Gastrocnemius medialis (tissue), 4 donors: ENCODE data around the gene GMCL2. TPM values are rescaled to one million over a fixed set of nuclear protein-coding genes. Genes with fewer than 3 reads are reported as not detected.

ENCODE experiments used
- ATAC-seq, 2 donors: fragments of 150-250 bp; one replicate each; pipeline ENCODE4 v1.9.1; 2016
- DNase-seq, 2 donors: peaks; one replicate each; pipeline ENCODE4 v3.0.0-alpha.2; 2019
- H3K27ac ChIP-seq, 4 donors: fragments of 200-600 bp; sonication (generic); 1 replicate in 1 of 4; 2 replicates in 3 of 4; pipeline ENCODE4 v1.5.1; 2016 to 2018; ENCODE audit warnings: mild to moderate bottlenecking in 2 of 4, moderate library complexity in 1 of 4
- H3K27me3 ChIP-seq, 3 donors: fragments of 200-600 bp; sonication (generic) in 2 of 3; 1 replicate in 1 of 3; 2 replicates in 2 of 3; pipeline versions ENCODE4 v1.5.1 to v1.6.0; 2016 to 2019; ENCODE audit warnings: mild to moderate bottlenecking in 1 of 3, moderate library complexity in 1 of 3
- H3K36me3 ChIP-seq, 2 donors: fragments of 200-600 bp; sonication (generic) in 1 of 2; one replicate each; pipeline ENCODE4 v1.5.1; 2017 to 2018
- H3K4me1 ChIP-seq, 2 donors: fragments of 200-600 bp; sonication (generic) in 1 of 2; one replicate each; pipeline ENCODE4 v1.5.1; 2016 to 2017; ENCODE audit warnings: mild to moderate bottlenecking in 2 of 2
- H3K4me3 ChIP-seq, 4 donors: fragments of 200-600 bp; sonication (generic) in 3 of 4; 1 replicate in 1 of 4; 2 replicates in 3 of 4; pipeline ENCODE4 v1.5.1; 2016 to 2019; ENCODE audit warnings: mild to moderate bottlenecking in 2 of 4
- H3K9me3 ChIP-seq, 3 donors: fragments of 200-600 bp; sonication (generic) in 2 of 3; 1 replicate in 1 of 3; 2 replicates in 2 of 3; pipeline ENCODE4 v1.5.1; 2016 to 2019
- CTCF ChIP-seq, 5 experiments: fragments of 450-650 bp in 3 of 5; fragments of 200-600 bp in 2 of 5; sonication (generic) in 2 of 5; IDR thresholded peaks in 4 of 5; conservative IDR thresholded peaks in 1 of 5; 1 replicate in 4 of 5; 2 replicates in 1 of 5; pipeline ENCODE4 v1.5.1; 2016 to 2019; ENCODE audit warnings: antibody characterized with exemption in 5 of 5, mild to moderate bottlenecking in 3 of 5, moderate library complexity in 3 of 5
- POLR2A ChIP-seq, 2 donors: fragments of 450-650 bp; IDR thresholded peaks; one replicate each; pipeline ENCODE4 v1.6.1; 2017; ENCODE audit warnings: antibody characterized with exemption in 2 of 2, mild to moderate bottlenecking in 2 of 2, moderate library complexity in 2 of 2
- in situ Hi-C, 4 donors: fragments of 200-750 bp; cut with MboI; loops; one replicate each; pipeline versions ENCODE4 v1.15.0 to v1.8.0; 2017; ENCODE audit warnings: low sequenced_read_pairs in 4 of 4
- intact Hi-C: fragments of 100-400 bp; cut with DNase I; formaldehyde crosslinking; loops from one replicate; pipeline ENCODE4 v1.15.1; 2023; ENCODE audit warnings: low total_unique reads
- total RNA-seq, 4 donors: library from RNA; depleted of rRNA; stranded (reverse); fragments of >200 nt; gene quantifications; one replicate each; pipeline versions ENCODE4 v1.1.0 to v1.2.3, GENCODE V29; 2016

The GMCL2 gene
- total RNA-seq, 4 donors from 2014 or later = not detected

- no peak for ATAC-seq
- peaks cover 36 to 43% of the 10 kb centered on the region in 2 donors for H3K4me1 ChIP-seq
- DNase-seq = peak in 1 of 2 donors; percentile 8
- H3K4me3 ChIP-seq = no peak overlapping the region
- no peak for TF ChIP-seq POLR2A (IDR thresholded peaks at IDR 0.05)
- TF ChIP-seq CTCF (IDR thresholded peaks at IDR 0.05 in 4 of 5, conservative IDR thresholded peaks at IDR 0.05 in 1 of 5) = no peak
- H3K36me3 ChIP-seq = peaks cover 5 to 81% of the 10 kb centered on the region in 2 donors
- H3K27me3 ChIP-seq = no peaks in the 10 kb centered on the region
- H3K9me3 ChIP-seq = no peaks in the 10 kb centered on the region
- intact Hi-C loops (loop anchor here (5.0 kb wide), 1 partner anchor 87 kb away; no protein-coding TSS in a partner anchor), in situ Hi-C loops (no loop called here)
- no peak overlapping the region for H3K27ac ChIP-seq
These were observed 22.3 kb upstream of the GMCL2 start for GRCh38 chr5:178209334-178210072.

GRCh38 chr5:178208540-178209227 lies 21.5 kb upstream of the GMCL2 start:
- intact Hi-C loops (loop anchor here (5.0 kb wide), 1 partner anchor 86 kb away; no protein-coding TSS in a partner anchor), in situ Hi-C loops (no loop called here)
- ATAC-seq (no peak), DNase-seq (peak in 1 of 2 donors; percentile 8)
- H3K9me3 ChIP-seq = no peaks in the 10 kb centered on the region
- peak overlapping the region in 2 of 4 donors; percentile 87 to 92 for H3K27ac ChIP-seq
- H3K4me3 ChIP-seq = no peak overlapping the region
- no peaks in the 10 kb centered on the region for H3K27me3 ChIP-seq
- peaks cover 36 to 37% of the 10 kb centered on the region in 2 donors for H3K4me1 ChIP-seq
- H3K36me3 ChIP-seq = peaks cover 5 to 72% of the 10 kb centered on the region in 2 donors
- no peak for TF ChIP-seq CTCF (IDR thresholded peaks at IDR 0.05 in 4 of 5, conservative IDR thresholded peaks at IDR 0.05 in 1 of 5)
- TF ChIP-seq POLR2A (IDR thresholded peaks at IDR 0.05) = no peak

- TF ChIP-seq POLR2A (IDR thresholded peaks at IDR 0.05) (no peak), CTCF (IDR thresholded peaks at IDR 0.05 in 4 of 5, conservative IDR thresholded peaks at IDR 0.05 in 1 of 5) (no peak)
These were observed 20.7 kb upstream of the GMCL2 start for GRCh38 chr5:178207917-178208280.

GRCh38 chr5:178207183-178207916 lies 20.2 kb upstream of the GMCL2 start:
- no peak for TF ChIP-seq CTCF (IDR thresholded peaks at IDR 0.05 in 4 of 5, conservative IDR thresholded peaks at IDR 0.05 in 1 of 5)
- TF ChIP-seq POLR2A (IDR thresholded peaks at IDR 0.05) = no peak
- Histone ChIP-seq H3K36me3 (peaks cover 5 to 59% of the 10 kb centered on the region in 2 donors), H3K4me3 (peak overlapping the region in 1 of 4 donors; percentile 66), H3K27ac (peak overlapping the region; percentile 82 to 92 (median 88)), H3K4me1 (peaks cover 26 to 32% of the 10 kb centered on the region in 2 donors), H3K9me3 (no peaks in the 10 kb centered on the region), H3K27me3 (no peaks in the 10 kb centered on the region)
- in situ Hi-C loops = no loop called here
- peak in 1 of 2 donors; percentile 64 for DNase-seq
- intact Hi-C loops = loop anchor here (5.0 kb wide), 1 partner anchor 85 kb away; no protein-coding TSS in a partner anchor
- peak; percentile 5 to 15 for ATAC-seq

More at GRCh38 chr5:178207917-178208280, 20.7 kb upstream of the GMCL2 start:
- no peaks in the 10 kb centered on the region for H3K9me3 ChIP-seq
- intact Hi-C loops (loop anchor here (5.0 kb wide), 1 partner anchor 86 kb away; no protein-coding TSS in a partner anchor), in situ Hi-C loops (no loop called here)
- peak overlapping the region; percentile 82 to 92 (median 88) for H3K27ac ChIP-seq
- peaks cover 5 to 65% of the 10 kb centered on the region in 2 donors for H3K36me3 ChIP-seq
- no peaks in the 10 kb centered on the region for H3K27me3 ChIP-seq
- ATAC-seq = no peak
- H3K4me3 ChIP-seq = no peak overlapping the region
- peaks cover 30 to 32% of the 10 kb centered on the region in 2 donors for H3K4me1 ChIP-seq
- peak in 1 of 2 donors; percentile 53 for DNase-seq
